ENCODE data around the gene ADRA2B.

The ADRA2B gene

DNA sequence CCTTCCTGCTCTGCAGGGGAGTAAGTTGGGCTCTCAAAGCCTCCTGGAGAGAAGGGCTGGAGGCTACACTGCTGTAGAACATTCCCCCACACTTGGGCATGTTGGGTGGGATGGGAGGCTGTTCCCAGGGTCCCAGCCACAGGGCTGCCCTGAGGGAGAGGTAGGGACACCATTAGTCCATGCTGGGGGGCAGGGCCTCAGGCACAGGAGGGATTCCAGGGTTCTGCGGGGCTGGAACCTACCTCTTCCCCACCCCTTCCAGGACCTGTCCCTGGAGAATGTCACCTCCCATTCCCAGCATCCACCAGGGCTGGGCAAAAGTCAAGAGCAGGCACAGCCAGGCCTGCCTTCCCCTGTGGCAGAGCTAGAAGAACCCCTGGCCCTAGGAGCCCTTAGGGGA is 6.9 kb upstream of the ADRA2B start:
- in situ Hi-C loops (cut with MboI; ENCODE audit: low sequenced_read_pairs): loop anchor here (25.0 kb wide), 1 partner anchor 111 kb away; no protein-coding TSS in a partner anchor

GRCh38 chr2:96122391-96122790 is 6.0 kb upstream of the ADRA2B start:
- no peak overlapping the region for H3K4me3 ChIP-seq
- no peak for DNase-seq (ENCODE audit: low spot score in 2 of 2)
- no peaks in the 10 kb centered on the region for H3K36me3 ChIP-seq (replicated peaks)
- H3K9me3 ChIP-seq: no peaks in the 10 kb centered on the region
- H3K4me1 ChIP-seq: peaks cover 2% of the 10 kb centered on the region
- in situ Hi-C loops (cut with MboI; ENCODE audit: low sequenced_read_pairs): loop anchor here (25.0 kb wide), 1 partner anchor 110 kb away; no protein-coding TSS in a partner anchor
- H3K27me3 ChIP-seq (ENCODE audit: low read depth): peaks cover 12% of the 10 kb centered on the region

More for the DNA sequence above, 6.9 kb upstream of the ADRA2B start:
- Histone ChIP-seq H3K27me3 (ENCODE audit: low read depth) (peaks cover 12% of the 10 kb centered on the region), H3K4me3 (no peak overlapping the region), H3K4me1 (no peaks in the 10 kb centered on the region), H3K9me3 (no peaks in the 10 kb centered on the region), H3K36me3 (replicated peaks) (no peaks in the 10 kb centered on the region)
- DNase-seq (ENCODE audit: low spot score in 2 of 2): no peak

DNA sequence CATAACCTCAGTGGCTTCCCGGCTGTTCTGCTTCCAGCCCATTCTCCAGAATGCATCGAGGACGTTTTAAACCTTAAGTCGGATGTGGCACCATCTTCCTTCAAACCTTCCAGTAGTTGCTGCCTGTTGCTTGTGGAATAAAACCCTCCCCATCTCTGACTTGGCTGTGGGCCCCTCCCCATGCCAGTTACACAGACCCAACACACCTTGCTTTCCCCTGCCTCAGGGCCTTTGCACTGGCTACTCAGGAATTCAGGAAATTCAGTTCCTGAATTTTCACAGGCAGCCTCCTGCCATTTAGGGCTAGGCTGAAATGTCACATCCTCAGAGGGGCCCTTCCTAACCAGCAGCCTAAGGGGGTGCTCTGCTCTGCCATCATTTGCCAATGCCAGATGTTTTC is 5.0 kb upstream of the ADRA2B start:
- Histone ChIP-seq H3K4me3 (no peak overlapping the region), H3K9me3 (no peaks in the 10 kb centered on the region), H3K27me3 (ENCODE audit: low read depth) (peaks cover 12% of the 10 kb centered on the region), H3K4me1 (peaks cover 5% of the 10 kb centered on the region), H3K36me3 (replicated peaks) (no peaks in the 10 kb centered on the region)
- in situ Hi-C loops (cut with MboI; ENCODE audit: low sequenced_read_pairs): loop anchor here (25.0 kb wide), 1 partner anchor 109 kb away; no protein-coding TSS in a partner anchor
- no peak for DNase-seq (ENCODE audit: low spot score in 2 of 2)

GRCh38 chr2:96120991-96121390 is 4.6 kb upstream of the ADRA2B start:
- in situ Hi-C loops (cut with MboI; ENCODE audit: low sequenced_read_pairs): loop anchor here (25.0 kb wide), 1 partner anchor 109 kb away; no protein-coding TSS in a partner anchor
- H3K9me3 ChIP-seq: no peaks in the 10 kb centered on the region
- H3K27me3 ChIP-seq (ENCODE audit: low read depth): peaks cover 12% of the 10 kb centered on the region
- peaks cover 5% of the 10 kb centered on the region for H3K4me1 ChIP-seq
- DNase-seq (ENCODE audit: low spot score in 2 of 2): no peak
- no peaks in the 10 kb centered on the region for H3K36me3 ChIP-seq (replicated peaks)
- no peak overlapping the region for H3K4me3 ChIP-seq

- H3K4me1 ChIP-seq: peaks cover 5% of the 10 kb centered on the region
- no peaks in the 10 kb centered on the region for H3K9me3 ChIP-seq
- in situ Hi-C loops (cut with MboI; ENCODE audit: low sequenced_read_pairs): loop anchor here (25.0 kb wide), 1 partner anchor 108 kb away; no protein-coding TSS in a partner anchor
- no peak overlapping the region for H3K4me3 ChIP-seq
- H3K27me3 ChIP-seq (ENCODE audit: low read depth): peaks cover 12% of the 10 kb centered on the region
- no peaks in the 10 kb centered on the region for H3K36me3 ChIP-seq (replicated peaks)
- no peak for DNase-seq (ENCODE audit: low spot score in 2 of 2)
These were observed 3.8 kb upstream of the ADRA2B start for GRCh38 chr2:96120091-96120720.

- Histone ChIP-seq H3K4me1 (peaks cover 5% of the 10 kb centered on the region), H3K36me3 (replicated peaks) (no peaks in the 10 kb centered on the region), H3K4me3 (no peak overlapping the region), H3K27me3 (ENCODE audit: low read depth) (peaks cover 12% of the 10 kb centered on the region), H3K9me3 (no peaks in the 10 kb centered on the region)
- no peak for DNase-seq (ENCODE audit: low spot score in 2 of 2)
- in situ Hi-C loops (cut with MboI; ENCODE audit: low sequenced_read_pairs): loop anchor here (25.0 kb wide), 1 partner anchor 107 kb away; no protein-coding TSS in a partner anchor
These were observed 3.0 kb upstream of the ADRA2B start for GRCh38 chr2:96119389-96119751.

- H3K27me3 ChIP-seq (ENCODE audit: low read depth): peaks cover 12% of the 10 kb centered on the region
- DNase-seq (ENCODE audit: low spot score in 2 of 2): no peak
- in situ Hi-C loops (cut with MboI; ENCODE audit: low sequenced_read_pairs): loop anchor here (25.0 kb wide), 1 partner anchor 107 kb away; no protein-coding TSS in a partner anchor
- H3K4me1 ChIP-seq: peaks cover 5% of the 10 kb centered on the region
- no peaks in the 10 kb centered on the region for H3K9me3 ChIP-seq
- H3K36me3 ChIP-seq (replicated peaks): no peaks in the 10 kb centered on the region
- H3K4me3 ChIP-seq: no peak overlapping the region
These were observed 2.5 kb upstream of the ADRA2B start for GRCh38 chr2:96118698-96119388.

GRCh38 chr2:96117701-96118588 is 1.6 kb upstream of the ADRA2B start:
- no peak overlapping the region for H3K4me3 ChIP-seq
- in situ Hi-C loops (cut with MboI; ENCODE audit: low sequenced_read_pairs): loop anchor here (25.0 kb wide), 1 partner anchor 106 kb away; no protein-coding TSS in a partner anchor
- peaks cover 5% of the 10 kb centered on the region for H3K4me1 ChIP-seq
- H3K27me3 ChIP-seq (ENCODE audit: low read depth): peaks cover 12% of the 10 kb centered on the region
- peak in 1 of 2 experiments; percentile 32 for DNase-seq (ENCODE audit: low spot score in 2 of 2)
- H3K36me3 ChIP-seq (replicated peaks): no peaks in the 10 kb centered on the region
- no peaks in the 10 kb centered on the region for H3K9me3 ChIP-seq

DNA sequence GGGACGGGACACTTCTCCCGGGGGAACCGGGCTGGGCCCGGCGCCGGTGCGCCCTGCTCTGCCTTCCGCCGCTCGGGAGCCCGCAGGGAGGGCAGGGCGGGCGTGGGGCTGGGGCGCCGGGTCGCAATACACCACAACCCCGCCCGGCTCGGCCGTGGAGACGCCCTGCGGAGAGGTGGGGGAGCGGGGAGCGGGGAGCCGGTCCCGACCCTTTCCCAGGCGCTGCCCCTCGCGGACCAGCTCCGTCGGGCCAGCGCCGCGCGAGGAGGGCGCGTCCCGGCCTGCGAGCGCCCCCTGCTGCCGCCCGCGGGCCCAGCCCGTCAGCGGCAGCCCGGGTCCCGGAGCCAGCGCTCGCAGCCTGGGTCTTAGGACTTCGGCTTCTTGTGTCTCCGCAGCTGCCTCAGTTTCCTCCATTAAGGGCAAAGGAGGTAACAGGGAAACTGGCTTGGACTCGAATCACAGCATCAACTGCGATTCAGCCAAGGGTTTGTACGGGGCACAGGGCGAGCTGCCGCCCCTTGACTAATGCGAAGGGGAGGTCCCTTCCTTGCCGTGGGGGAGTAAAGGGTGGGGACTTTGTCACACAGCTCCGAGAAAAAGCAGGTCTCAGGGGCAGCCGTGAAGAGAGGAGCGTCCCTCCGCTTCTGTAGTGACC is 635 bp upstream of the ADRA2B start:
- peak; percentile 60 to 76 for DNase-seq (ENCODE audit: low spot score in 2 of 2)
- H3K27me3 ChIP-seq (ENCODE audit: low read depth): peaks cover 7% of the 10 kb centered on the region
- in situ Hi-C loops (cut with MboI; ENCODE audit: low sequenced_read_pairs): loop anchor here (25.0 kb wide), 1 partner anchor 105 kb away; no protein-coding TSS in a partner anchor

DNA sequence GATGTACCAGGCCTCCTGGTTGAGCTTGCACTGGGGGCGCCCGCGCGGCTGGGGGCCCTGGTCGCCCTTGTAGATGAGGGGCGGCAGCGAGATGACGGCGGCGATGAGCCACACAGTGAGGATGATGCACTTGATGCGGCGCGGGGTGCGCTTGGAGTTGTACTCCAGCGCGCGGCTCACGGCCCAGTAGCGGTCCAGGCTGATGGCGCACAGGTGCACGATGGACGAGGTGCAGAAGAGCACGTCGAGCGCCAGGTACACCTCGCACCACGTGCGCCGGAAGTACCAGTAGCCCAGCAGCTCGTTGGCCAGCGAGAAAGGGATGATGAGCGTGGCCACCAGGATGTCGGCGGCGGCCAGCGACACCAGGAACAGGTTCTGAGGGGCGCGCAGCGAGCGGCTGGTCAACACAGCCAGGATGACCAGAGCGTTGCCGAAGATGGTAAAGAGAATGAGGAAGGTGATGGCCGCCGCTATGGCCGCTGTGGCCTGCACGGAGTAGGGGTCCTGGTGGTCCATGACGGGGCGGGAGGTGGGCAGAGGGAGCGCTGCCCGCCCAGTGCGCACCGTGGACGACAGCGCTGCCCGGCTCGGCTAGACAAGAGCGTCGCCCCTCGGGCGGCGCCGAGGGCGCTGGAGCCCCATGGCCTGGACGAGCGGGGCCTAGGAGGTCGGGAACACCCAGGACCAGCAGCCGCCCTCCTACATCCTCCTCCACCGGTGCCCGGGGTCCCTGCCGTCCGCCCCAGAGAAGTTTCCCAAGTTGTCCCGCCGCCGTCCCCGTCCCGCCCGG is 544 bp downstream of the ADRA2B start:
- Histone ChIP-seq H3K27me3 (ENCODE audit: low read depth) (peaks cover 7% of the 10 kb centered on the region), H3K4me3 (peak overlapping the region; percentile 33; the same call in 1 of the 2 replicates), H3K9me3 (no peaks in the 10 kb centered on the region), H3K4me1 (peaks cover 5% of the 10 kb centered on the region), H3K36me3 (replicated peaks) (no peaks in the 10 kb centered on the region)
- in situ Hi-C loops (cut with MboI; ENCODE audit: low sequenced_read_pairs): loop anchor here (25.0 kb wide), 1 partner anchor 104 kb away; no protein-coding TSS in a partner anchor
- DNase-seq (ENCODE audit: low spot score in 2 of 2): no peak

More for the DNA sequence above, 635 bp upstream of the ADRA2B start:
- Histone ChIP-seq H3K9me3 (no peaks in the 10 kb centered on the region), H3K4me1 (peaks cover 5% of the 10 kb centered on the region), H3K4me3 (peak overlapping the region; percentile 33), H3K36me3 (replicated peaks) (no peaks in the 10 kb centered on the region)

DNA sequence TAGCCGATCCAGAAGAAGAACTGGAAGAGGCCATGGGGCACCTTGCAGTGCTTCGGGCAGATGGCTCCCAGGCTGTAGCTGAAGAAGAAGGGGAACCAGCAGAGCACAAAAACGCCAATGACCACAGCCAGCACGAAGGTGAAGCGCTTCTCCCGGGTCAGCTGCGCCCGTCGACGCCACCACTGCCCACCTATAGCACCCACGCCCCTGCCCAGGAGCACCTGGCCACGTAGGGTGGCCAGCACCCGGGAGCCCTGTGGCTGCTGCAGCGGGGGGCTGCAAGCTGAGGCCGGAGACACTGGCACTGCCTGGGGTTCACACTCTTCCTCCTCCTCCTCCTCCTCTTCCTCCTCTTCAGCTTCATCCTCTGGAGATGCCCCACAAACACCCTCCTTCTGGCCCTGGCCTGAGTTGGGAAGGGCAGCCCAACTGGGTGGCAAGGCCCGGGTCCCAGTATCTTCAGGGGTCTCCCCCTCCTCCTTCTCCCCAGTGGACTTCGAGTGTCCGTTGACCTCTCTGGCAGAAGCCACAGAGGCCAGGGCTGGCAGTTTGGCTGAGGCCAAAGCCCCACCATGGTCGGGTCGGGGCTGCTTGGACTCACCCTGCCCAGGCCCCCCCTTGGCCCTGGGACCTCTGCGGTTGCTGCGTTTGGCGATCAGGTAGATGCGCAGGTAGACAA is 1.3 kb downstream of the ADRA2B start:
- no peak for DNase-seq (ENCODE audit: low spot score in 2 of 2)
- H3K4me1 ChIP-seq: peaks cover 5% of the 10 kb centered on the region
- H3K4me3 ChIP-seq: no peak overlapping the region
- in situ Hi-C loops (cut with MboI; ENCODE audit: low sequenced_read_pairs): loop anchor here (25.0 kb wide), 1 partner anchor 103 kb away; no protein-coding TSS in a partner anchor
- H3K27me3 ChIP-seq (ENCODE audit: low read depth): peaks cover 2% of the 10 kb centered on the region
- H3K9me3 ChIP-seq: no peaks in the 10 kb centered on the region
- H3K36me3 ChIP-seq (replicated peaks): no peaks in the 10 kb centered on the region

GRCh38 chr2:96114546-96114902 is 1.8 kb downstream of the ADRA2B start:
- in situ Hi-C loops (cut with MboI; ENCODE audit: low sequenced_read_pairs): loop anchor here (25.0 kb wide), 1 partner anchor 102 kb away; no protein-coding TSS in a partner anchor
- no peak for DNase-seq (ENCODE audit: low spot score in 2 of 2)
- no peaks in the 10 kb centered on the region for H3K36me3 ChIP-seq (replicated peaks)
- no peaks in the 10 kb centered on the region for H3K27me3 ChIP-seq (ENCODE audit: low read depth)
- no peaks in the 10 kb centered on the region for H3K9me3 ChIP-seq
- H3K4me3 ChIP-seq: no peak overlapping the region
- peaks cover 5% of the 10 kb centered on the region for H3K4me1 ChIP-seq

All from HAP-1 (cell line).